Mononuclear cell (primary cell): ENCODE data around the gene ZNF423. TPM values are rescaled to one million over a fixed set of nuclear protein-coding genes. Genes with fewer than 3 reads are reported as not detected.
"Not testable (repeated sequence)": the region's sequence is repeated elsewhere in the genome, so short reads cannot be mapped to it uniquely, and the experiment has no call there.

ENCODE experiments used
- H3K27me3 ChIP-seq: 2 replicates; pipeline ENCODE4 v1.6.0; 2011; ENCODE audit warnings: low read length, control low read depth; ENCODE audit not compliant: insufficient read depth
- H3K4me1 ChIP-seq: 2 replicates; pipeline ENCODE4 v1.5.1; 2011; ENCODE audit warnings: mild to moderate bottlenecking, low read length, control low read depth; ENCODE audit not compliant: insufficient read depth
- H3K4me3 ChIP-seq: 2 replicates; pipeline ENCODE4 v1.5.1; 2011; ENCODE audit warnings: mild to moderate bottlenecking, low read length, moderate library complexity
- H3K9me3 ChIP-seq: 2 replicates; pipeline ENCODE4 v1.5.1; 2011; ENCODE audit warnings: low read depth, mild to moderate bottlenecking, control low read depth, low read length
- total RNA-seq: library from RNA; depleted of rRNA; stranded (reverse); fragments of >200 nt; gene quantifications from one replicate; pipeline ENCODE4 v1.2.3, GENCODE V29; 2012

Gene ZNF423
- total RNA-seq, 1 donor, result under 0.01 TPM

DNA sequence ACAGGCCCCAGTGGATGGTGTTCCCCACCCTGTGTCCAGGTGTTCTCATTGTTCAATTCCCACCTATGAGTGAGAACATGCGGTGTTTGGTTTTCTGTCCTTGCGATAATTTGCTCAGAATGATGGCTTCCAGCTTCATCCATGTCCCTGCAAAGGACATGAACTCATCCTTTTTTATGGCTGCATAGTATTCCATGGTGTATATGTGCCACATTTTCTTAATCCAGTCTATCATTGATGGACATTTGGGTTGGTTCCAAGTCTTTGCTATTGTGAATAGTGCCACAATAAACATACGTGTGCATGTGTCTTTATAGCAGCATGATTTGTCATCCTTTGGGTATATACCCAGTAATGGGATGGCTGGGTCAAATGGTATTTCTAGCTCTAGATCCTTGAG, 22.6 kb upstream of the ZNF423 start:
- not testable (repeated sequence) for H3K4me1 ChIP-seq, H3K9me3 ChIP-seq, H3K4me3 ChIP-seq
- peaks cover 20% of the 10 kb centered on the region for H3K27me3 ChIP-seq

DNA sequence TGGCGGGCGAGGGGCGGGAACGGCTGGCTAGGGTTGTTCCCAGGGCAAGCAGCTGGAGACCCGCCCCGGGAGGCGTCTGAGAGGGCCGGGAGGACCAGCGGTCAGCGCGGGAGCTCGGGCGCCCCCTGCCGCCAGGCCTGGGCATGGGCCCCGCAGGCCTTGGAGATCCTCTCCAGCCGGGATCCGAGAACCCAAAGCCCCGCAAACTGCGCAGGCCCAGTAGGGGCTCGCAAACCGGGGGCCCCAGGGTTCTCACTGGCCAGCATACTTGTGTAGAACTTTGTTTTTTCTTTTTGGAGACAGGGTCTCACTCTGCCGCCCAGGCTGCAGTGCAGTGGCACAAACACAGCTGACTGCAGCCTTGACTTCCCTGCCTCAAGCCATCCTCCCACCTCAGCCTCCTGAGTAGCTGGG, 20.8 kb upstream of the ZNF423 start:
- Histone ChIP-seq H3K4me3 (no peak overlapping the region), H3K27me3 (peaks cover 20% of the 10 kb centered on the region), H3K4me1 (no peaks in the 10 kb centered on the region), H3K9me3 (no peaks in the 10 kb centered on the region)

DNA sequence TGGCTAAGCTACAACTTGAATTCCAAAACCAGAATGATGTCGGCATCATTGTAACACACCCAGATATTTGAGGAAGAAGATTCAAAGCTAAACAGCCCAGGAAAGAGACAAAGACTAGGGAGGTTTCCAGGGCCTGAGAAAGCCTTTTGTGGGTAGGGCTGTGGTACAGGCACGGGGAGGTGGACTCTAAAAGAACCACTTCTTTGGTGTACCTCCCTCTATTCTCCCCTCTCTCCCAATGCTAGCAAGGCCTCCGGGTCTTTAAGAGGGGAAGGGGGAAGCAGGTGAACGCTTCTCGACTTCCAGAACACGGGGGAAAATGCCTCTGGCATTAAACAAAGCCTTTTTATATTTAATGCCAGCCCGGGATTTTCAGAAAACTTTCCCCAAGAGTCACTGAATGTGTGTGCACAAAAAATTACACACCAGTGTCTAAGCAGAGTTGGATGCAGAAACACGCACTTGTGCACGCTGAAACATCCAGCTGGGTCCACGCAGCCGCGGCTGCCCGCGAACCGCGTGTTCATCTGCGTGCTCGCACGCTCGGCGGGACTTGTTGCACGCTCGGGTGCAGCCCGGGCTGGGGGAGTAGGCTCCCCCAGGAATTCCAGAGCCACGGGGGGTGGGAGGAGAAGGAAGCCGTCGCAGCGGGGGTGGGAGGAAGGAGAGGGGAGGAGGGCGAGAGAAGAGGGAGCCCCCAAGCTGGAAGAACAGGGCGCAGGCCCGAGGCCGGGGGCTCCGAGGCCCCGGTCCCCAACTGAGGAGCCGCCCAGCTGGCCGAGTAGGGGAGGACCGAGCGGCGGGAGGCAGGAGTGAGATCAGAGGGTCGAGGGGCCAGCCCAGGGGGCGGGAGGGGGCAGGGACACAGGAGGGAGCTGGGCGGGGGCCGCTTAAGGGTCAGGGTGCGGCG, 20.1 kb upstream of the ZNF423 start:
- H3K4me3 ChIP-seq, result no peak overlapping the region
- no peaks in the 10 kb centered on the region for H3K4me1 ChIP-seq
- H3K9me3 ChIP-seq, result no peaks in the 10 kb centered on the region
- H3K27me3 ChIP-seq, result peaks cover 20% of the 10 kb centered on the region

- Histone ChIP-seq H3K4me1 (no peaks in the 10 kb centered on the region), H3K4me3 (no peak overlapping the region), H3K27me3 (peaks cover 20% of the 10 kb centered on the region), H3K9me3 (no peaks in the 10 kb centered on the region)
These were observed 18.8 kb upstream of the ZNF423 start for GRCh38 chr16:49874613-49875237.

- H3K27me3 ChIP-seq, result peaks cover 10% of the 10 kb centered on the region
- H3K9me3 ChIP-seq, H3K4me3 ChIP-seq, H3K4me1 ChIP-seq: not testable (repeated sequence)
These were observed 15.9 kb upstream of the ZNF423 start for GRCh38 chr16:49871824-49872223.

DNA sequence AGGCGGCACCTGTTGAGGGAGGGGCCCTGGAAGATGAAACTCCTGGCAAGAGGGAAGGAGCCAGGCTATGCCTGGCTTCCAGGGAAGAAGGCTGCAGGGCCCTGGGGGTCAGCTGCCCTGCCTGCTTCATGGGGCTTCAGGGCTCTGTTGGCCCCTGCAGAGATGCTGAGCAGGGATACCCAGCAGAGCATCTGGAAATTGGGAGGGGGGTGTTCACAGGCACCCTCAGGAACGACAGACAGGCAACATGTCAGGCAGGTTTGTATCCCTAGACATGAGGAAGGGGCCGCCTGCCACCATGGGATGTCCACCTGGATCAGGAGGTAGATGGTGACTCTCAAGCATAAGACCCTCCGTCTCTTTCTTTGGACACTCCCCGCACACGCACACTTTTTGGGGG, 13.8 kb upstream of the ZNF423 start:
- H3K9me3 ChIP-seq, result no peaks in the 10 kb centered on the region
- no peaks in the 10 kb centered on the region for H3K4me1 ChIP-seq
- no peak overlapping the region for H3K4me3 ChIP-seq
- no peaks in the 10 kb centered on the region for H3K27me3 ChIP-seq

- H3K4me3 ChIP-seq, result no peak overlapping the region
- H3K27me3 ChIP-seq, result no peaks in the 10 kb centered on the region
- H3K4me1 ChIP-seq, result no peaks in the 10 kb centered on the region
- H3K9me3 ChIP-seq, result no peaks in the 10 kb centered on the region
These were observed 12.1 kb upstream of the ZNF423 start for GRCh38 chr16:49867796-49868668.

DNA sequence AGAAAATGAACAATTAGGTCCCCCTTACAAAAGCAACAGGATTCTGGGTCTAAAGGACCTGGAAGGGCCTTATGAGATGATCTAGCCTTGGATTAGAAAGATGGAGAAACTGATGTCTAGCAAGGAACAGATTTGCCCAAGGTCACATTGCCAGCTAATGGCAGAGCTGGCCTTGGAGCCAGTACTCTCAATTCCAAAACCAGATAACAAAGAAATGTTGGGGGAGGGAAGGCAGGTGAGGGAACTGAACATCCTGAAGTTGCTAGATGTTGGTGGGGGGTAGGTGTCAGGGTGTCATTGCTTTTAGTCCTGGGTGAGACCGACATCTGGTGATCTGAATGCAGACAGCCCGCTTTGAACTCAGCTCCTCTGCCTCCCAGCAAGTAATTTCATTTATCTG, 11.3 kb upstream of the ZNF423 start:
- no peaks in the 10 kb centered on the region for H3K27me3 ChIP-seq
- no peaks in the 10 kb centered on the region for H3K4me1 ChIP-seq
- no peak overlapping the region for H3K4me3 ChIP-seq
- no peaks in the 10 kb centered on the region for H3K9me3 ChIP-seq

DNA sequence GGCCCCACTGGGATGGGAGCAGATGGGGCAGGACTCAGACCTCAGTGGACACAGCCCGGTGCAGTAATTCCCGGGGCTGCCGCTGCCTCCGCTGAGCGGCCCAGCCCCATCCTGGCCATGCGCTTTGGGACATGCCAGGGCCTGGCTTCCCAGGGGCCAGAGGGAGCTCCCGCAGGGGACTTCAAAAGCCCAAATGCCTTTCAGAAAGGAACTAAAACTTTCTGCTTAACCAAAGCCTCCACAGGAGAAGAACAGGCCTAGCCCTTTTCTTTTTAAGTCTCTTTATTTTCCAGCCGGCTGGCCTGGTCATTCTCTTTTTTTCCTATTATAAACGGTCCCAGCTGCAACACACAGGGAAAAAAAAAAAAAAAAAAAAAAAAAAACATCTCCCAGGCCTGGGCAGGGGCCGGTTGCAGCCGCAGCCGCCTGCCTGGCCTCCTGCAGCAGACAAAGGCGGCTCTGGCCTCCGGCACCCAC, 10.7 kb upstream of the ZNF423 start:
- no peaks in the 10 kb centered on the region for H3K27me3 ChIP-seq

DNA sequence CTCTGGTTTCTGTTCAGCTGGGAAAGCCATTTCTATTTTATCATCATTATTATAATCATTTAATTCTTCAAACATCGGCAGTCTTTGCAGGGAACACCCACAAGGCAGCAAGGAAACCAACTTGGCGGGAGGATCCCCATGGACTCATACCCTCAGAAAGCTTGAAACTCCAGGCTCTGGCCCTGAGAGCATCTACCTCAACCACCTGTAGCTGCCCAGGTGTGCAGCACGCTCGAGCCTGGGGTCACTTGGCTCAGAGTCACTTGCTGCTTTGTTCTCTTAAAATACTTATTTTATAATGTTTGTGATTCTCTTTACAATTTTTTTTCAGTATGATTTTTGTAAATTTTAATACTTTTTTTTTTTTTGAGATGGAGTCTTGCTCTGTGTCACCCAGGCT, 6.8 kb upstream of the ZNF423 start:
- Histone ChIP-seq H3K4me1 (peaks cover 10% of the 10 kb centered on the region), H3K4me3 (no peak overlapping the region), H3K9me3 (no peaks in the 10 kb centered on the region), H3K27me3 (peaks cover 24% of the 10 kb centered on the region)

More for the DNA sequence above, 10.7 kb upstream of the ZNF423 start:
- Histone ChIP-seq H3K4me1 (no peaks in the 10 kb centered on the region), H3K9me3 (no peaks in the 10 kb centered on the region), H3K4me3 (no peak overlapping the region)

DNA sequence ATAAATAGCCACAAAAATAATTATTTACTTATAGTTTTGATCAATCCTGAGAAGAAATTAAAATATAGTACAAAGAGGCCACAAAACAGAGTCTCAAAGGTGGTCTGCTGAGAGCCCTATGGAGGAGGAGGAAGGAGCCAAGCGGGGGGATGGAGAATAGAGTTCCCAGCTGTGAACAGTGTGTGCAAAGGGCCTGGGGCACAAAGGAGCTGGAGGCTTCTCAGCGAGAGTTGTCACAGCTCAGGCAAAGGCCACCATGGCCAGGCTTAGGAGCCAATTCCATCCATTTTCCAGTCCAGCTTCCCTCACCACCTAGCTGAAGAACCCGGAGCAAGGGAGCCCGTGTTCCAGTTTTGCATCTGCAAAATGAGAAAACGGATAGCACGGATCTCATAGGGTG, 5.4 kb upstream of the ZNF423 start:
- Histone ChIP-seq H3K27me3 (peaks cover 29% of the 10 kb centered on the region), H3K9me3 (no peaks in the 10 kb centered on the region), H3K4me3 (no peak overlapping the region), H3K4me1 (peaks cover 16% of the 10 kb centered on the region)

GRCh38 chr16:49860593-49860992, 4.7 kb upstream of the ZNF423 start:
- Histone ChIP-seq H3K27me3 (peaks cover 29% of the 10 kb centered on the region), H3K4me3 (no peak overlapping the region), H3K9me3 (no peaks in the 10 kb centered on the region), H3K4me1 (peaks cover 19% of the 10 kb centered on the region)

- peaks cover 23% of the 10 kb centered on the region for H3K4me1 ChIP-seq
- peaks cover 32% of the 10 kb centered on the region for H3K27me3 ChIP-seq
- no peaks in the 10 kb centered on the region for H3K9me3 ChIP-seq
- no peak overlapping the region for H3K4me3 ChIP-seq
These were observed 3.4 kb upstream of the ZNF423 start for GRCh38 chr16:49859125-49859811.
